ENCODE data around the gene TAS2R5. TPM values are rescaled to one million over a fixed set of nuclear protein-coding genes. Genes with fewer than 3 reads are reported as not detected.
"Not testable (repeated sequence)": the region's sequence is repeated elsewhere in the genome, so short reads cannot be mapped to it uniquely, and the experiment has no call there.

The TAS2R5 gene
- total RNA-seq, 4 donors from 2014 or later = 1.2 to 7.5 (median 1.4) TPM; not detected in 1

GRCh38 chr7:141752634-141753033, 37.4 kb upstream of the TAS2R5 start:
- Histone ChIP-seq H3K36me3 (peaks cover 2 to 73% (median 35%) of the 10 kb centered on the region in 4 donors), H3K9me3 (peaks cover 23 to 29% of the 10 kb centered on the region in 2 donors), H3K4me1 (no peaks in the 10 kb centered on the region), H3K27me3 (no peaks in the 10 kb centered on the region), H3K27ac (no peak overlapping the region), H3K4me3 (no peak overlapping the region)
- intact Hi-C loops (cut with DNase I; ENCODE audit: low total_unique reads) (no loop called here), in situ Hi-C loops (cut with MboI; ENCODE audit: low pct_ligation_motif_present in 1 of 4, low pct_unique_long_range_greater_than_20kb in 1 of 4, low sequenced_read_pairs in 3 of 4) (no loop called here)
- TF ChIP-seq EP300 (IDR thresholded peaks at IDR 0.05; ENCODE audit: low read depth) = no peak
- TF ChIP-seq, protein P1, sequence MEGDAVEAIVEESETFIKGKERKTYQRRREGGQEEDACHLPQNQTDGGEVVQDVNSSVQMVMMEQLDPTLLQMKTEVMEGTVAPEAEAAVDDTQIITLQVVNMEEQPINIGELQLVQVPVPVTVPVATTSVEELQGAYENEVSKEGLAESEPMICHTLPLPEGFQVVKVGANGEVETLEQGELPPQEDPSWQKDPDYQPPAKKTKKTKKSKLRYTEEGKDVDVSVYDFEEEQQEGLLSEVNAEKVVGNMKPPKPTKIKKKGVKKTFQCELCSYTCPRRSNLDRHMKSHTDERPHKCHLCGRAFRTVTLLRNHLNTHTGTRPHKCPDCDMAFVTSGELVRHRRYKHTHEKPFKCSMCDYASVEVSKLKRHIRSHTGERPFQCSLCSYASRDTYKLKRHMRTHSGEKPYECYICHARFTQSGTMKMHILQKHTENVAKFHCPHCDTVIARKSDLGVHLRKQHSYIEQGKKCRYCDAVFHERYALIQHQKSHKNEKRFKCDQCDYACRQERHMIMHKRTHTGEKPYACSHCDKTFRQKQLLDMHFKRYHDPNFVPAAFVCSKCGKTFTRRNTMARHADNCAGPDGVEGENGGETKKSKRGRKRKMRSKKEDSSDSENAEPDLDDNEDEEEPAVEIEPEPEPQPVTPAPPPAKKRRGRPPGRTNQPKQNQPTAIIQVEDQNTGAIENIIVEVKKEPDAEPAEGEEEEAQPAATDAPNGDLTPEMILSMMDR (IDR thresholded peaks at IDR 0.05) = peak in 2 of 5 experiments; percentile 9 to 10
- no peak for TF ChIP-seq POLR2A (IDR thresholded peaks at IDR 0.05)
- DNase-seq = no peak
- 97% methylated on average over 5 to 13 of the region's 13 CpGs for WGBS, 2 donors (ENCODE audit: low coverage in 1 of 2)

DNA sequence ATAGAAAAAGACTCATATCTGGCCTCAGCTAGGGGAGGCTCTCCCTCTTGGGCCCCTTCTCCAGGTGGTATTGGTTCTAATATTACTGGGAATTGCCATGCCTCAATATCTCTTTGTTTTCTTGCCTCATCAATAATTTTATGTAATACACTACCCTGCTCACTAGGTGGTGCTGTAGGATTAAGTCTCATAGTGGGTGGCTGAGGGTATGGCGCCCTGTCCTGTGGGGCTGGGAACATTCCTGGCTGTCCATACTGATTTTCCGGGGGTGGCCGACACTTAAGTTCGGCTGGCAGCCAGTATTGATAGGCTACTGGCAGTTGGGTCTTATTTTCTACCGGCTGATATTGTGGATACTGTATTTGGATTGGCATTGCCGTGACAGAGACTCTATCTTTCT, 35.1 kb upstream of the TAS2R5 start:
- H3K27me3 ChIP-seq = no peaks in the 10 kb centered on the region
- peaks cover 2 to 58% (median 25%) of the 10 kb centered on the region in 4 donors for H3K36me3 ChIP-seq
- WGBS, 2 donors (ENCODE audit: low coverage in 1 of 2) = 89 to 100% methylated on average over 1 to 6 of the region's 6 CpGs
- H3K27ac ChIP-seq = no peak overlapping the region
- no peak overlapping the region for H3K4me3 ChIP-seq
- TF ChIP-seq POLR2AphosphoS5 (IDR thresholded peaks at IDR 0.05) (no peak), EP300 (IDR thresholded peaks at IDR 0.05; ENCODE audit: low read depth) (no peak)
- TF ChIP-seq, protein P1 (IDR thresholded peaks at IDR 0.05) = peak in 4 of 5 experiments; percentile 21 to 26 (median 24)
- in situ Hi-C loops (cut with MboI; ENCODE audit: low pct_ligation_motif_present in 1 of 4, low pct_unique_long_range_greater_than_20kb in 1 of 4, low sequenced_read_pairs in 3 of 4) (no loop called here), intact Hi-C loops (cut with DNase I; ENCODE audit: low total_unique reads) (no loop called here)
- H3K4me1 ChIP-seq = no peaks in the 10 kb centered on the region
- H3K9me3 ChIP-seq = peaks cover 23 to 29% of the 10 kb centered on the region in 2 donors
- no peak for DNase-seq

- WGBS, 2 donors (ENCODE audit: low coverage in 1 of 2) = 90 to 97% methylated on average over 2 to 3 of the region's 3 CpGs
- in situ Hi-C loops (cut with MboI; ENCODE audit: low pct_ligation_motif_present in 1 of 4, low pct_unique_long_range_greater_than_20kb in 1 of 4, low sequenced_read_pairs in 3 of 4) = no loop called here
Observed at GRCh38 chr7:141763797-141764196, 26.2 kb upstream of the TAS2R5 start, which contains the start of gene TAS2R3. TSS of gene TAS2R3 (plus strand) at chr7:141764097. CDS start at chr7:141764159, 62 bp downstream.

GRCh38 chr7:141770083-141770583, 19.9 kb upstream of the TAS2R5 start:
- DNase-seq; H3K4me3 ChIP-seq; H3K27ac ChIP-seq; H3K4me1 ChIP-seq; H3K36me3 ChIP-seq; in situ Hi-C loops (cut with MboI; ENCODE audit: low pct_ligation_motif_present in 1 of 4, low pct_unique_long_range_greater_than_20kb in 1 of 4, low sequenced_read_pairs in 3 of 4); H3K27me3 ChIP-seq; intact Hi-C loops (cut with DNase I; ENCODE audit: low total_unique reads); H3K9me3 ChIP-seq: not testable (repeated sequence)
- 88 to 96% methylated on average over 3 of the region's 3 CpGs for WGBS, 2 donors (ENCODE audit: low coverage in 1 of 2)

More at GRCh38 chr7:141763797-141764196, 26.2 kb upstream of the TAS2R5 start, which contains the start of gene TAS2R3:
- Histone ChIP-seq H3K4me3 (no peak within 1 kb of the TSS), H3K27ac (no peak within 1 kb of the TSS), H3K4me1 (no peaks in the 10 kb centered on the region), H3K36me3 (peaks cover 0 to 23% (median 0%) of the 10 kb centered on the region in 4 donors), H3K27me3 (no peaks in the 10 kb centered on the region), H3K9me3 (no peaks in the 10 kb centered on the region)
- DNase-seq = no peak
- TF ChIP-seq EP300 (IDR thresholded peaks at IDR 0.05; ENCODE audit: low read depth) (no peak), POLR2AphosphoS5 (IDR thresholded peaks at IDR 0.05) (no peak)
- intact Hi-C loops (cut with DNase I; ENCODE audit: low total_unique reads) = no loop called here

DNA sequence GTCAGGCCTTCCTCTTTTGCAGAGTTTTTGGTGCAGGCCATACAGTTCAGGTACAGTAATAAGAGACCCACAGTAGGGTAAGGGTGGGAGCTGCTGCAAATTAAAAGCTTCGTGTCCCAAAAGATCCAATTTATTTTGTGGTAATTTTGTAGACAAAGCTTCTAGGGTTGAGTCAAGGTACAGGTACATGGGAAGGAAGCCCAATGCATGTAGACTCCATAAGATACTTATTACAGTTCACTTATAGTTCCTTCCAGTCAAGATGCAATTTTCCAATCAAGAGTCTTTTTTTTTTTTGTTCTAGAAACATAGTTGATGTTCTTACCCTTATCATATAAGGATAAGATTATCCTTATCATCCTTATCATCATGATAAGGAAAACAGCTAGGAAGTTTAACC, 13.6 kb upstream of the TAS2R5 start, which contains the start of gene TAS2R4:
TAS2R4 (plus strand) TSS at position 301 of the 400 bp plus-strand sequence. CDS start 1,815 bp downstream, outside the sequence.
- TF ChIP-seq POLR2A (IDR thresholded peaks at IDR 0.05) (no peak), EP300 (IDR thresholded peaks at IDR 0.05; ENCODE audit: low read depth) (no peak), POLR2AphosphoS5 (IDR thresholded peaks at IDR 0.05) (no peak)
- TF ChIP-seq, protein P1 (IDR thresholded peaks at IDR 0.05) = no peak
- in situ Hi-C loops (cut with MboI; ENCODE audit: low pct_ligation_motif_present in 1 of 4, low pct_unique_long_range_greater_than_20kb in 1 of 4, low sequenced_read_pairs in 3 of 4) (no loop called here), intact Hi-C loops (cut with DNase I; ENCODE audit: low total_unique reads) (no loop called here)
- Histone ChIP-seq H3K27ac (no peak within 1 kb of the TSS), H3K4me1 (no peaks in the 10 kb centered on the region), H3K36me3 (peaks cover 0 to 11% (median 0%) of the 10 kb centered on the region in 4 donors), H3K9me3 (no peaks in the 10 kb centered on the region), H3K27me3 (no peaks in the 10 kb centered on the region), H3K4me3 (no peak within 1 kb of the TSS)
- no peak for DNase-seq
- 86 to 100% methylated on average over 1 of the region's 1 CpG for WGBS, 2 donors (ENCODE audit: low coverage in 1 of 2)
